Measurements from ENCODE around the gene PHACTR1.

DNA sequence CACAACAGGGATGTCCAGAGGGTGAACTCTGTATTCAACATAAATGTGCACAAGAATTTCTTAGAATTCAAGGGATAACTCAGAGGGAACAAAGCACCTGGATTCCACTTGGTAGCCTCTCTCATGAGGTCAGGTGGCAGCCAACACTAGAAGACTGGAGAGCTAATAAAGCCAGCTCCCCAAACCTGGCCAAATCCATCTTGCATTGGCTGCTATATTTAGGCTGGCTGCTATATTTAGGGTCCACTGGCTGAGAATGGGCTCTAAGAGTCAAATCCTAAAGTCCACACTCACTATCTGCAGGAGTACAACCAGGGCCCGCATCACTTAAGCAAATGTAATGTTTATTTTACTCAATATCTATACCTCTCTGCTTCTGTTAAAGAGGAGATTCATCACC is 591.8 kb downstream of the PHACTR1 start:
- no peak for TF ChIP-seq TAF1 (IDR thresholded peaks at IDR 0.05; ENCODE audit: borderline replicate concordance, low read depth, low read length)
- no peak for TF ChIP-seq POLR2AphosphoS5 (IDR thresholded peaks at IDR 0.05; ENCODE audit: low read depth, low read length)
- no peak for TF ChIP-seq POLR2A (IDR thresholded peaks at IDR 0.05; ENCODE audit: low read depth, low read length)

Measured in GM12892 (cell line).